Cerebellar cortex (tissue), 1 donor: ENCODE results near the gene THAP4.
"Not testable (repeated sequence)": the region's sequence is repeated elsewhere in the genome, so short reads cannot be mapped to it uniquely, and the experiment has no call there.

Experiments used
- DNase-seq: peaks from one replicate; pipeline ENCODE4 v3.0.0-alpha.2; 2015; ENCODE audit warnings: low spot score

Gene THAP4

DNA sequence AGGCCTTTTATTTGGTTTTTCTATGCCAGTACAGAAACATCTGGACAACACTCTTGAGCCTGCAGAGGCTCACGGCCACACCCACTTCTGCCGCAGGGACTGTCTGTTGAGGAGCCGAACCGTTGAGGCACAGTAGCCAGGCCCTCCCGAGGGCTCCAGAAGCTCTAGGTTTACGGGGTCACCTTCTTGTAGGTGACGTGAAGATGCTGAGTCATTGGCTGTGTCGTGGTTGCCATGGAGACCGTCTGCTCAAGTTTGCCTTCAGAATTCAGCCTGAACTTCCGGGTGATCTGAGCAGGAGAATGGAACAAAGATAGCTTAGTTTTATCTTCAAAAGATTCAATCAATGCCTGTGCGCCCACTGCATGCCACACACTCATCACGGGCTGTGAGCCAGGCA, 52.5 kb downstream of the THAP4 start:
- DNase-seq, result no peak

DNA sequence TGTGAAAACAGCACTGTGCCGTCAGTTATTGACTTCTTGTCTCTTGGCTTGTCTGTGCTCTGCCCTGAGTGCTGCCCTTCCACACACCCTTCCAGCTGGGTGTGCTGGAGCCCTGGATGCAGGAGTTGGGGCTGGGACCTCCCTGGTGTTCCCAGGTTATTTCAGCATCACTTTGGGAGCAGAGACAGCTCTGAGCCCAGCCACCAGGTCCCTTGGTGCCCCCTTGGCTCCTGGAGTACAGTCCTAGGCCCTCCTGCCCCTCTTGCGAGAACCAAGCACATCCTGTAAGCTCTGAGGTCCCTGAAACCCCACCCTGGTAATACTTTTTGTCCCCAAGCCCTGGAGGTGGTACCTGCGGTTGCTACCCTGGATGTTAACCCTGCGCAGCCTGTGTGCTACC, 54.2 kb downstream of the THAP4 start:
- DNase-seq, result no peak

DNA sequence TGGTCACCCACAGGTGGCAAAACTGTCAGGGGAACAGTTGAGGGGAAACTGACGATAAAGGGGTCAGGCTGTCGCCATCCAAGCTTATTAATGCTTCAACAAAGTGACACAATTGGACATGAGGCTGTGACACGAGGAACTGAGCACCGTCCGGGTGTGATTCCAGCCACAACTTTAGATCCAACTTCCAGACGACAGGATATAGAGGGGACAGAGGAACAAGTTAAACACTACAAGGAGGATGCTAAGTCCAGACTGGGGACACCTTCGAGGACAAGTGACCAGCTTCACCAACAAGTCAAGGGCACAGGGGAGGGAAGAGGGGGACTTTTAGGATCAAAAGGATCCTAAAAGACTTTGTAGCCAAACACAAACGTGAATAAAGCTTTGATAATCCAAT, 54.6 kb downstream of the THAP4 start:
- DNase-seq, result no peak

DNA sequence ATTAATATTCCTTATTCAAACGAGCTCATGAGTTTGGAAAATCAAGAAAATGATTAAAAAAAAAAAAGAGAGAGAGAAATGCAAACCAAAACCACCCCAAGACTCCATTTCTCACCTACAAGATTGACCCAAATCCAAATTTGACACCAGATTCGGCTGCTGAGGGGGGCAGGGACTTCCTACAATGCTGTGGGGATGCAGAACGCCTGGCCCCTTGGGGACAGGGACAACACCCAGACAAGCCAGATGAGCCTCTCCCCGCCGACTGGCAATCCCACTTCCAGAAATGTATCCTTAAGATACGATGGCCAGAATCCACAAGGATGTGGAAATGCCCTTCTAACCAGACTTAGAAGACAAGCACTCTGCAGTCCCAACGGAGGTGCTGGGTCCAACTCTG, 57.7 kb downstream of the THAP4 start:
- DNase-seq, result no peak

DNA sequence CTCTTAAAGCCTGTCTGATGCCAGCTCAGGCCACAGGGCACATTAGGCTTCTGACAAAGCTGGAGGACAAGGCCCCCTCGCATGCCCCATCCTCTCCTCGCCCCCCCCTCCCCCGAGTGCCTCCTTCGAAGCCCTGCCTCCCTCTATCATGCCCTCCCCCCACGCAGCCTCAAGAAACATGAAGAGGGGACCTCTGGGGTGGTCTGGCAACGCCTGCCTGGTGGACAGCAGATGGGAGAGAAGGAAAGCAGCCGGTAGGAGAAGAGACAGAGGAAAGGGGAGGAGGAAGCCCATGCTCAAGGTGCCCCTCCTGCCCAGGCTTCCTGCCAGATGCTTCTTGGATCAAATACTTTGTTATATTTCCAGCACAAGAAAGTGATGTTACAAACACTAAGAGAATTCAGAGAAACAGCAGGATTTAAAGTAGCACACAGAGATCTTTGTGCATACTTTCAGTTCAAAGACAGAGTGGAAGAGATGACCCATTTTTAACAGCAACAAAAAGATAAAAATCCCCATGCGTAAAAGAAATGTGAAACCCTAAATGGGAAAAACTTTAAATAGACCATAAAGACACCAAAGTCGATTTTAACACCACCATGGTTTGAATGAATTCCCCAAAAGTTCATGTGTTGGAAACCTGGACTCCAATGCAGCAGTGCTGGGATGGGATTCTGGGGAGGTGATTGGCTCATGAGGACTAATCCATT, 59.4 kb downstream of the THAP4 start:
- DNase-seq, result no peak

DNA sequence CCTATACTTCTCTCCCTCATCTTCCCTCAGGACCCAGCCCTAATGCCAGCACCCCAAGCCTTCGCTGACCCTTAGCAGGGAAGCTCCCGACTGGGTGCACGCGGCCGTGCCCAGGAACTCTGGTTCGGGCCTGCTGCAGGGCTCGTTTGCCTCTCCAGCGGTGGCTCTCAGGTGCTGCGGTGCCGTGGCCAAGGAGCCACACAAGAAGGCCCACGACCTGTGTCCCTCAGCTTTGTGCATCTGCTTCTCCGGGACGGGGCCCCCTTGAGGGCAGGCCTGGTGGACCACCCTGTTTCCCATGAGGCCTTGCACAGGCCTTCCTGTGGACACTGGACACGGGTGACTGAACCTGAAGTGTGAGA, 60.7 kb downstream of the THAP4 start:
- DNase-seq, result no peak

DNA sequence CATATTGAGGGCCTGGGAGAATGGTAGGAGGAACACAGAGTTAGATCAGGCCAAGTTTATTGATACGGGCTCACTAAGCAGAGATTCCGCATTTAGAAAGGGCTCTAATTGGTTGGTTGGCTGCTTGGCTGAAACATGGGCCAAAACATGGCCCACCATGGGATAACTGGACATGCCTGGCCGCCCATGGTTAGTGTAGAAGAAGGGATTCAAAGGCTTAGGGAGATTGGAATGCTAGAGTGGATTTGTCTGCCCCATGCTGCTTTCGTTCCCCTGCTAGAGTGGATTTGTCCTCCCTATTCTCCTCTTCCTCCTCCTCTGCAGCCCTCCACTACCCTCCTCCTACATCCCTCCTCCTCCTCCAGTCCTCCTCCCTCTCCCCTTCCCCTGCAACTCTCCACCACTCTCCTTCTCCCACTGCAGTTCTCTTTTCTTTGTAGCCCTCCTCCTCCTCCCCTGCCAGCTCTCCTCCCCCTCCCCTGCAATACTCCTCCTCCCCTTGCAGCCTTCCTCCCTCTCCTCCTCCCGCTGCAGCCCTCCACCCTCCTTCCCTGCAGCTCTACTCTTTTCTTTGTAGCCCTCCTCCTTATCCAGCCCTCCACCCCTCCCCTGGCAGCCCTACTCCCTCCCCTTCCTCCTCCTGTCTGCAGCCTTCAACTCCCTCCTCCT, 61.2 kb downstream of the THAP4 start:
- DNase-seq, result no peak

DNA sequence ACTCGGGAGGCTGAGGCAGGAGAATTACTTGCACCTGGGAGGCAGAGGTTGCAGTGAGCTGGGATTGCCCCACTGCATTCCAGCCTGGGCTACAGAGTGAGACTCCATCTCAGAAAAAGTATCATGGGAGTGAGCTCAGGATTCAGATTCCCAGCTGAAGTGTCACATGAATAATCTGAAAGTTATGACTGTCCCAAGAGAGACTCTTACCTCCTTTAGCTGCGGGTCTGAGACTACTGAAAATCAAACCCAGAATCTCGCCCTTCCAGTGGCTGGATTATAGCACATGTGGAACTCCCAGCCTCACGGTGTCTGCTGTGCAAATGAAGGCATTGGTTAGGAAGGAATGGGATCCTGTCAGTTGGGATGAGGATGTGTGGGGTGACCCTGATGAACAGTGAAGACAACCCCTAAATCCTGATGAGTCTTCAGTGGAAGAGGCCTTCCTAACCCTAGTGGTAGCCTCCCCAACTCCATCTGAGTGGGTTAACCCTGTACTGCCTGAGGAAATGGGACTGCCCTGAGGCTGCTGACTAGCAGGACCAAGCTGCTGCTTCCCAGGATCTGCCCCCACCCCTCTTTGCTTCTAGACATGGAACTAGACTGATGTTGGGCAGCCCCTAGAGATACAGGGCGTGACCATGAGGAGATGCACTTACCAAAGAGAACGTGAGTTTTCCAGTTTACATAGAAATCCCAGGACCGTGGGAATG, 61.9 kb downstream of the THAP4 start:
- DNase-seq, result no peak

DNA sequence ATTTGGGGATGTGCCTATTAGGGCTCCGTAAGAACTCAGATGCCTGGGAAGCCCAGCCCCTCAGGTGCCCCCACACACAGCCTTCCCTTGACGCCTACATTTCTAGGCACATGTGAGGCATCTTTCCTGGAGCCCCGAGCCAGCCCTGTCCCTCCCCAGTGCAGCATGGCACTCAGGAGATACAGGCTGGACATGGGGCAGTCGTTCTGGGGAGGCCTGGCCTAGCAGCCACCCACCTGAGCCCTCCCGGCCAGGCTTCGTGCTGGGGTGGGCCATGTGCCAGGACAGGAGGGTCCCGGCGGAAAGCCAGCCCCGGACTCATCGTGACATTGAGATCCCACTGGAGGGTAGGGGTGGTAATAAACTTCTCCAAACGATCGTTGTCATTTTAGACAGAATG, 63.2 kb downstream of the THAP4 start:
- DNase-seq, result no peak

DNA sequence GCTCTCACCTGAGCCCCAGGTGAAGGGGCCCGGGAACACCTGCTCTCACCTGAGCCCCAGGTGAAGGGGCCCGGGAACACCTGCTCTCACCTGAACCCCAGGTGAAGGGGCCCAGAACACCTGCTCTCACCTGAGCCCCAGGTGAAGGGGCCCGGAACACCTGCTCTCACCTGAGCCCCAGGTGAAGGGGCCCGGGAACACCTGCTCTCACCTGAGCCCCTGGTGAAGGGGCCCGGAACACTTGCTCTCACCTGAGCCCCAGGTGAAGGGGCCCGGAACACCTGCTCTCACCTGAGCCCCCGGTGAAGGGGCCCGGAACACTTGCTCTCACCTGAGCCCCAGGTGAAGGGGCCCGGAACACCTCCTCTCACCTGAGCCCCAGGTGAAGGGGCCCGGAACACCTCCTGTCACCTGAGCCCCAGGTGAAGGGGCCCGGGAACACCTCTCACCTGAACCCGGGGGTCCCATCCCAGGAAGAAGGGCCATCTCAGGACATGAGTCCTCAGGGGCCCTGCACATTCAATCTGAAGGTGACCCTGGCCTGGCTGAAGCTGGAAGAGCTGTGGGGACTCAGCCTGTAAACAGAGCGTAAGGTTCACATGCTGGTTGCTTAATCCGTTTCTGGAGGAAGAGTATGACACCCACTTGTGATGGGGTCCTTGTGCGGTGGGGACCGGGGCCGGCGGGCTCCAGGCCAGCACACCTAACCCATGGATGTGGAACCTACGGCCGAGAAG, 63.9 kb downstream of the THAP4 start:
- not testable (repeated sequence) for DNase-seq

DNA sequence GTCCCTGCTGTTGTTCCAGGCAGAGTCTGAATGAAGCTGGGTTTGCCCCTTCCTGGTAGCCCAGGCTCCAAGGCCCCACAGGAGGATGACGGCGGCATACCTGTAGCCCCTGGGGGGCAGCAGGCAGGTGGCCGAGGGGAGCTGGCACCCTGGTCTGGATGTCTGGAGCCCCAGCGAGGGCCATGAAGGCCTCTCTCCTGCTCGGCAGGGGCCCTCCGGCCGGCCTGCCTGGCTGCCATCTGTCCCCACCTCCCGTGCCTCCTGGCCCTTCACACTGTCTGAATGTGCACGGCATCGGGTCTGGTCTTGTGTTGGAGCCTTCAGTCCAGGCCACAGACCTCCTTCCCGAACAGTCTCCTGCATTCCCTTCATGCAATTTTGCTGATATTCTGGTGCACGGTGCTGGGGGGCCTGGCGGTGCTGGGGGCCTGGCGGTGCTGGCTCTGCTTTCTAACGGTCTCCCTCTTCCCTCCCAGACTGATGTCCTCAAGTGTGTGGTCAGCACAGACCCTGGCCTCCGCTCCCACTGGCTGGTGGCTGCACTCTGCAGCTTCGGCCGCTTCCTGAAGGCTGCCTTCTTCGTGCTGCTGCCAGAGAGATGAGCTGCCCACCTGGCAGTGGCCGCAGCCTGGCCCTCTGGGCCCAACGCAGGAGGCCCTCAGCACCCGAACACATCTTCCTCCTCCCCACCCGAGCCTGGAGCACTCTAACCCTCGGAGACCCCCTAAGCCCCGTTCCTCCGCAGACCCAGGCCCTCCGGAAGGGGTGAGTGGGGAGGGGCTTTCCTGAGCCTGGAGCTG, 64.9 kb downstream of the THAP4 start:
- DNase-seq, result peak; percentile 75

DNA sequence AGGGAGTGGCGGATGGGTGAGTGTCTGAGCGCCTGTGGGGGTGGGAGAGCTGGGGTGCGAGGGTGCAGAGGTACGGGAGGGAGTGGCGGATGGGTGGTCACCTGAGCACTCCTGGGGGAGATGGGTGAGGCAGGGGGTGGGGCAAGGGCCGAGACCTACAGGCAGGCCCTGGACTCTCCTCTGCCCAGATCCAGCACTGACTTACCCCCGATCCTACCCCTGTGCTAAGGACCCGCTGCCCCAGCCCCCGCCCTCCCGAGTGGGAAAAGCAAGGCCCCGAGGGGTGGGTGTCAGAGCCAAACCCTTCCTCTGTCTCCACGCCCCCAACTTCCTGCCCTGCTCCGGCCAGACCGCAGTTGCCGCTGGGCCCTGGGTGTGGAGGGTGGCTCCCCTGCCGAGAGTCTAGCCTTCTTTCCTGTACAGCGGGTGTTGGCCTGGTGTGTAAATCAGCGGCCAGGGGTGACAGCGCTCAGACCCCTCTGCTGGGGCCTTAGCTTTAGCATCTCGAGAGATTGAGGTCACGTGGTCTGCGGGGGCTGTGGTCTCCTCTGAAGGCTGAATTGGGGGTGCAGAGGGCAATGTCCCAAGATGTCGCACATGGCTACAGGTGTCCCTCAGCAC, 65.9 kb downstream of the THAP4 start:
- DNase-seq, result no peak

DNA sequence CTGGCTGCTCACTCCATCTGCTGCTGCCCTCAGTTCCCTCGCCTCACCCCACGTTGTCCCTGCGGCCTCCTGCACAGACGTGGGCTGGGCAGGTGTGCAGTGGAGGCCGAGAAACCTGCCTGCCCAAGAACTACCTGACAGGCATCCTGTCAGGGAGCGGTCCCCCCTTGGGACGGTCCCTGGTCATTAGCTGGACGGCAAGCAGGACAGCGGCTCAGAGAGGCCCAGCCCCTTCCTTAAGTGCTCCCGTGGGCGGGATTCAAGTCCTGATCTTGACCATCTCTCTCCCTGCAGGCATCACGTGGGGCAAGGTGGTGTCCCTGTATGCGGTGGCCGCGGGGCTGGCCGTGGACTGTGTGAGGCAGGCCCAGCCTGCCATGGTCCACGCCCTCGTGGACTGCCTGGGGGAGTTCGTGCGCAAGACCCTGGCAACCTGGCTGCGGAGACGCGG, 67.1 kb downstream of the THAP4 start:
- no peak for DNase-seq

DNA sequence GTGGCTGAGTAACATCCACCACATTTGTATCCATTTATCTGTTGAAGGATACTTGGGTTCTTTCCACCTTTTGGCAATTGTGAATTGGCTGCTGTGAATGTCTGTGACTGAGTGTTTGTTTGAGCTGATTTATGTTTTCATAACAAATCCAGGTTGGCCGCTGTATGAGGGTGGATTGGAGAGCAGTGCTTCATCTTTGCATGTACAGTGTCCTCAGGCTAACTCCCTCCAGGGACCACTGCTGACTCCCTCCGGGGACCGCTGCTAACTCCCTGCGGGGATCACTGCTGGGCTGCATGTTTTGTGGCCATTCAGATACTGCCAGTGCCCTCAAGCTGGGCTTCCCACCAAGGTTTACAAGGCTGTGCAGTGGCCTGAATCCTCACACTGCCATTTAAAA, 68.2 kb downstream of the THAP4 start:
- no peak for DNase-seq

DNA sequence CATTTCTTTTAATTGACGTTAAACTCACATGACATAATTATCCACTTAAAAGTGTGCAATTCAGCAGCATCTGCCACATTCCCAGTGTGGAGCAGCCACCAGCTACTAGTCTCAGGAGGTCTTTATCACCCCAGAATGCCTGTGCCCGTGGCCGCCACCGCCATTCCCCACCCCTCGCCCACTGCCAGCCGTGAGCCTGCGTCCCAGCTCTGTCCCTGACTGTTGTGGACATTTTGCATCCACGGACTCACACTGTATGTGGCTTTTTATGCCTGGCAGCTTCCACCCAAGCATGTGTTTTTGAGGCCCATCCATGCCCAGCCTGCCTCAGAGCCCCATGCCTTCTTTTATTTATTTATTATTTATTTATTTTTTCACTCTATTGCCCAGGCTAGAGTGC, 69.2 kb downstream of the THAP4 start:
- no peak for DNase-seq

DNA sequence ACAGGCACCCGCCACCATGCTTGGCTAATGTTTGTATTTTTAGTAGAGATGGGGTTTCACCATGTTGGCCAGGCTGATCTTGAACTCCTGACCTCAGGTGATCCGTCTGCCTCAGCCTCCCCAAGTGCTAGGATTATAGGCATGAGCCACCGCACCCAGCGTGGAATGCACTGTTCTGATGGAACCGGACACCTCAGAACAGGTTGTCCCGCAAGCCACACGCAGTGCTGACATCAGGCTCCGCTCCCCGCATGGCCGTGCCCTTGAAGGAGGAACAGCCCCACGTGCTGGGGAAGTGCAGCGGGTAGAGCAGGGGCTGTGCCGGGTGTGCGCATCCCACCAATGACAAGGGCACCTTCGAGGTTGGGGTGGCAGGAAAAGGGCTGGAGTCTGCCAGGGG, 69.7 kb downstream of the THAP4 start:
- not testable (repeated sequence) for DNase-seq

DNA sequence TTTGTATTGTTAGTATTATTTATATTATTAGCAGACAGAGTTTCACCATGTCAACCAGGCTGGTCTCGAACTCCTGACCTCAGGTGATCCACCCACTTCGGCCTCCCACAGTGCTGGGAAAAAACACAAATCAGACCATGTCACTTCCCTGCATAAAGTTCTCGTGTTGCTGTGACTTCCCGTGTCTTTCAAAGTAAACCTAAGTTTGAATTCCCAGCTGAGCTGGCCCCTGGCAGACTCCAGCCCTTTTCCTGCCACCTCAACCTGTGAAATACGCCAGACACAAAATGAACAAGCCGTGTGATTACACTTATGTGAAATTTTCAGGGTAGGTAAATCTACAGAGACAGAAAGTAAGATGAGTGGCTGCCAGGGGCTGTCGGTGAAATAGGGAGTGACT, 70.5 kb downstream of the THAP4 start:
- DNase-seq, result no peak

DNA sequence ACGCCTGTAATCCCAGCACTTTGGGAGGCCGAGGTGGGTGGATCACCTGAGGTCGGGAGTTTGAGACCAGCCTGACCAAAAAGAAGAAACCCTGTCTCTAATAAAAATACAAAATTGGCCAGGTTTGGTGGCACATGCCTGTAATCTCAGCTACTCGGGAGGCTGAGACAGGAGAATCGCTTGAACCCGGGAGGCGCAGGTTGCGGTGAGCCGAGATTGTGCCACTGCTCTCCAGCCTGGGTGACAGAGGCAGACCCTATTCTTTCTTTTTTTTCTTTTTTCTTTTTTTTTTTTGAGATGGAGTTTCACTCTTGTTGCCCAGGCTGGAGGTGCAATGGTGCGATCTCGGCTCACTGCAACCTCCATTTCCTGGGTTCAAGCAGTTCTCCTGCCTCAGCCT, 70.9 kb downstream of the THAP4 start:
- not testable (repeated sequence) for DNase-seq

DNA sequence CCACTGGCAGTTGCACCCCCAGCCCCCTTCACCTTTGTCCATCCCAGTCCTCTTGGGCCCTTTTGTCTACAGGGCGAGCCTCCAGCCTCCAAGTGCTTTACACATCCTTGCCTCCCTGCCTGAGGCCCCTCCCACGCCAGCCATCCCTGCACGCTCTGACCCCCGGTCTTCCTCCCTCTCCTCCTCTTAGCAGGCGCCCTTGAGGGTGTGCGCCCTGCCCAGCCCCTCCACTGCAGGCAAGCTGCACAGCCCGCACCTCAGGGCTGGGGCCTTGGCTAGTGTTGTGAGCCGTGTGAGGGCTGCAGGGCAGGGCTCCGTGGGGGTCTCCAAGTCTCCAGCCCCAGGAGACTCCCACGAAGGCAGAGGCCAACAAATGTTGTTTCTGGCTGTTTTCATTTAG, 71.5 kb downstream of the THAP4 start:
- DNase-seq, result no peak

DNA sequence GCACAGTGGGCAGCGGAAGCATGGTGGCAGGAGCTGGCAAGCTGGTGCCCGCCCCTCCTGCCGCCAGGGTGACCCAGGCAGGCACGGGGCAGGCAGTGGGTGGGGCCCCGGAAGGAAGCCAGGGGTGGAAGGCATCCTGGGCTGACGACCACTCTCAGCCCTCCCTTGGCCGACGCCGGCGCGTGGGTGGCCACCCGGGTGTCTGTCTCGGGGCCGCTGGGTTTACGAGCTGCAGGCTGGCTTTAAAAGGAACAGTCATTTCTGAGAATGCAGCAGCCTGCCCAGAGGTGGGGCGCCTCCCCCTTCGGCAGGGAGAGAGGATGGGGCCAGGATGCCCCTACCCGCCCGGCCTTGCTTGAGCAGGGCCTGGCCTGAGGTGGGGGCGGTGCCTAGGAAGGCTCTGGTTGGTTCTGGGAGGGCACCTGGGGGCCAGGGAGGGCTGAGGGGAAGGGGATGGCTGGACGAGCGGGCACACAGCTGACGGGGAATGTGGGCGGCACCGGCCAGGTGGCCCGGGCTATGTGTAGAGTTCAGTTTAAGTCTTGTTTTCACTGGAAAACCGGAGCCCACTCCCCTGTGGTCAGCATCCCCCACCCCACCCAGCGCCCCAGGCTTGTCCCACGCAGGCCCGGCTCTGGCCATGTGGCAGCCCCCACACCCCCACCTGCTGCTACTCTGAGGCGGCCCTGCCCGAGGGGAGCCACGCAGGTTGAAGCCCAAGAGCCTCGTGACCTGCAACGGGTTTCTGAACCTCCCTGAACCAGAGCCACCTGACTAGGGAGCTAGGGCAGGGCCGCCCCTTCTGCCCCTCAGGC, 72.2 kb downstream of the THAP4 start:
- DNase-seq, result no peak
